ENCODE measurements around the gene RMC1. TPM values are rescaled to one million over a fixed set of nuclear protein-coding genes. Genes with fewer than 3 reads are reported as not detected.
A peak's percentile ranks its signal among the peaks of the same experiment; 100 is the strongest.

Gene RMC1
- total RNA-seq, 6 donors from 2014 or later = 23.3 to 45.1 (median 39.8) TPM

GRCh38 chr18:23537274-23537673 lies 34.0 kb downstream of the RMC1 start:
- no peak for ATAC-seq (ENCODE audit: low FRiP score in 2 of 2)
- peaks cover 89 to 100% (median 93%) of the 10 kb centered on the region in 4 donors for H3K36me3 ChIP-seq
- DNase-seq = peak in 1 of 2 donors; percentile 50

GRCh38 chr18:23538001-23538400 lies 34.7 kb downstream of the RMC1 start:
- peaks cover 85 to 100% (median 93%) of the 10 kb centered on the region in 4 donors for H3K36me3 ChIP-seq
- no peak for TF ChIP-seq POLR2AphosphoS5 (IDR thresholded peaks at IDR 0.05)
- peaks cover 0 to 21% (median 12%) of the 10 kb centered on the region in 4 donors for H3K4me1 ChIP-seq

More at GRCh38 chr18:23537274-23537673, 34.0 kb downstream of the RMC1 start:
- H3K27ac ChIP-seq = peak overlapping the region in 1 of 4 donors; percentile 55
- 65 to 84% methylated on average over 7 of the region's 7 CpGs for WGBS, 2 donors
- no peaks in the 10 kb centered on the region for H3K9me3 ChIP-seq
- no peak for TF ChIP-seq EP300 (IDR thresholded peaks at IDR 0.05)
- no peak for TF ChIP-seq CTCF (IDR thresholded peaks at IDR 0.05)
- no peak for TF ChIP-seq POLR2A (IDR thresholded peaks at IDR 0.05)
- no peak for TF ChIP-seq POLR2AphosphoS5 (IDR thresholded peaks at IDR 0.05)
- H3K27me3 ChIP-seq = no peaks in the 10 kb centered on the region
- H3K4me3 ChIP-seq = no peak overlapping the region
- peaks cover 0 to 21% (median 12%) of the 10 kb centered on the region in 4 donors for H3K4me1 ChIP-seq

GRCh38 chr18:23538870-23539269 lies 35.6 kb downstream of the RMC1 start:
- Histone ChIP-seq H3K36me3 (peaks cover 89 to 100% (median 93%) of the 10 kb centered on the region in 4 donors), H3K27ac (no peak overlapping the region)

More at GRCh38 chr18:23538001-23538400, 34.7 kb downstream of the RMC1 start:
- no peak for DNase-seq
- Histone ChIP-seq H3K4me3 (no peak overlapping the region), H3K27me3 (no peaks in the 10 kb centered on the region), H3K27ac (no peak overlapping the region), H3K9me3 (no peaks in the 10 kb centered on the region)
- WGBS, 2 donors = 94 to 97% methylated on average over 9 of the region's 9 CpGs
- no peak for ATAC-seq (ENCODE audit: low FRiP score in 2 of 2)

GRCh38 chr18:23539296-23539695 lies 36.0 kb downstream of the RMC1 start:
- 75 to 87% methylated on average over 9 of the region's 9 CpGs for WGBS, 2 donors

More at GRCh38 chr18:23538870-23539269, 35.6 kb downstream of the RMC1 start:
- Histone ChIP-seq H3K9me3 (no peaks in the 10 kb centered on the region), H3K4me1 (peaks cover 0 to 21% (median 12%) of the 10 kb centered on the region in 4 donors), H3K27me3 (no peaks in the 10 kb centered on the region), H3K4me3 (no peak overlapping the region)
- 82 to 85% methylated on average over 6 of the region's 6 CpGs for WGBS, 2 donors
- TF ChIP-seq POLR2AphosphoS5 (IDR thresholded peaks at IDR 0.05) = no peak
- no peak for TF ChIP-seq EP300 (IDR thresholded peaks at IDR 0.05)
- TF ChIP-seq POLR2A (IDR thresholded peaks at IDR 0.05) = no peak
- no peak for TF ChIP-seq CTCF (IDR thresholded peaks at IDR 0.05)
- DNase-seq (no peak), ATAC-seq (ENCODE audit: low FRiP score in 2 of 2) (no peak)

More at GRCh38 chr18:23539296-23539695, 36.0 kb downstream of the RMC1 start:
- ATAC-seq (ENCODE audit: low FRiP score in 2 of 2) (no peak), DNase-seq (no peak)
- H3K4me3 ChIP-seq = no peak overlapping the region
- no peaks in the 10 kb centered on the region for H3K9me3 ChIP-seq
- no peak overlapping the region for H3K27ac ChIP-seq
- H3K36me3 ChIP-seq = peaks cover 89 to 100% (median 93%) of the 10 kb centered on the region in 4 donors
- H3K27me3 ChIP-seq = no peaks in the 10 kb centered on the region
- no peak for TF ChIP-seq POLR2A (IDR thresholded peaks at IDR 0.05)
- no peak for TF ChIP-seq POLR2AphosphoS5 (IDR thresholded peaks at IDR 0.05)
- TF ChIP-seq CTCF (IDR thresholded peaks at IDR 0.05) = no peak
- no peak for TF ChIP-seq EP300 (IDR thresholded peaks at IDR 0.05)
- H3K4me1 ChIP-seq = peaks cover 0 to 21% (median 12%) of the 10 kb centered on the region in 4 donors

Measured in upper lobe of left lung (tissue), 6 donors.